GM12891 (cell line): Measurements from ENCODE around the gene TRUB1.

Experiments used
- POLR2A ChIP-seq: IDR thresholded peaks from 2 replicates; pipeline ENCODE4 v1.6.1; 2011; ENCODE audit warnings: low read depth, low read length, control low read depth
- POLR2AphosphoS5 ChIP-seq: IDR thresholded peaks from 2 replicates; pipeline ENCODE4 v1.6.1; 2011; ENCODE audit warnings: low read depth, low read length, control low read depth
- POU2F2 ChIP-seq: IDR thresholded peaks from 2 replicates; pipeline ENCODE4 v1.6.1; 2011; ENCODE audit warnings: low read depth, mild to moderate bottlenecking, control low read depth, low read length, moderate library complexity
- SPI1 ChIP-seq: IDR thresholded peaks from 2 replicates; pipeline ENCODE4 v1.6.1; 2011; ENCODE audit warnings: low read depth, low read length, control low read depth
- TAF1 ChIP-seq: IDR thresholded peaks from 2 replicates; pipeline ENCODE4 v1.6.1; 2011; ENCODE audit warnings: low read depth, low read length, control low read depth

- no peak for TF ChIP-seq POLR2A
- no peak for TF ChIP-seq POLR2AphosphoS5
- no peak for TF ChIP-seq TAF1
- TF ChIP-seq SPI1: no peak
- no peak for TF ChIP-seq POU2F2
These were observed 15.1 kb downstream of the TRUB1 start for GRCh38 chr10:114953047-114953446.
